IMR-90 (cell line): ENCODE measurements around the gene TRAF3. TPM values are rescaled to one million over a fixed set of nuclear protein-coding genes. Genes with fewer than 3 reads are reported as not detected.

Experiments
- ATAC-seq: fragments of 200-7000 bp; cut with Tn5 transposase; 2 replicates; pipeline ENCODE4 v1.9.1; 2020; ENCODE audit warnings: low read depth, mild to moderate bottlenecking, moderate library complexity
- BruUV-seq: library from RNA; stranded (reverse); fragments of 400-500 nt; replicated peaks from 2 replicates; lab custom pipeline; 2021; lab: Mats Ljungman, UMichigan
- CTCF ChIA-PET: fragments of 300-600 bp; formaldehyde crosslinking; extraction: SDS; loops from one replicate; lab custom pipeline; 2021; ENCODE audit warnings: antibody characterized with exemption; lab: Yijun Ruan, JAX
- POLR2A ChIA-PET: fragments of 300-600 bp; sonication (Branson Sonifier 250); formaldehyde crosslinking; loops from one replicate; lab custom pipeline; 2022; ENCODE audit warnings: antibody characterized with exemption; ENCODE audit not compliant: unreplicated experiment; lab: Charles Lee
- DNase-seq: peaks from one replicate; pipeline ENCODE4 v3.0.0; 2013
- H2AFZ ChIP-seq: replicated peaks from 2 replicates; pipeline ENCODE3; 2013; ENCODE audit warnings: low read length, mild to moderate bottlenecking; ENCODE audit not compliant: poor library complexity
- H2AK5ac ChIP-seq: 2 replicates; pipeline ENCODE4 v1.6.1; 2013; ENCODE audit warnings: low read depth, low read length, inconsistent platforms
- H2AK9ac ChIP-seq: replicated peaks from 2 replicates; pipeline ENCODE3; 2013; ENCODE audit warnings: mild to moderate bottlenecking, low read depth, low read length, moderate library complexity; ENCODE audit not compliant: poor library complexity
- H2BK120ac ChIP-seq: 2 replicates; pipeline ENCODE4 v1.6.1; 2013; ENCODE audit warnings: low read depth, low read length, inconsistent platforms
- H2BK15ac ChIP-seq: 3 replicates; pipeline ENCODE4 v1.6.1; 2013; ENCODE audit warnings: low read depth, low read length, inconsistent platforms
- H2BK20ac ChIP-seq: 2 replicates; pipeline ENCODE4 v1.6.1; 2013; ENCODE audit warnings: low read depth, mild to moderate bottlenecking, inconsistent platforms, low read length, moderate library complexity
- H2BK5ac ChIP-seq: 2 replicates; pipeline ENCODE4 v1.6.1; 2013; ENCODE audit warnings: mild to moderate bottlenecking, low read depth, low read length, inconsistent platforms; ENCODE audit not compliant: poor library complexity, severe bottlenecking
- H3K14ac ChIP-seq: replicated peaks from 2 replicates; pipeline ENCODE4 v1.6.1; 2013; ENCODE audit warnings: low read depth, low read length, inconsistent platforms
- H3K18ac ChIP-seq: 2 replicates; pipeline ENCODE4 v1.6.1; 2013; ENCODE audit warnings: low read depth, low read length, control low read depth
- H3K23ac ChIP-seq: 2 replicates; pipeline ENCODE4 v1.6.1; 2013; ENCODE audit warnings: low read depth, low read length, inconsistent platforms
- H3K27ac ChIP-seq: 2 replicates; pipeline ENCODE4 v1.5.1; 2013; ENCODE audit warnings: mild to moderate bottlenecking, control low read depth, low read length; ENCODE audit not compliant: insufficient read depth
- H3K27me3 ChIP-seq: 2 replicates; pipeline ENCODE4 v1.6.1; 2013; ENCODE audit warnings: low read length; ENCODE audit not compliant: control insufficient read depth, insufficient read depth
- H3K36me3 ChIP-seq: 2 replicates; pipeline ENCODE4 v1.6.1; 2013; ENCODE audit warnings: low read length, mixed read lengths; ENCODE audit not compliant: control insufficient read depth, insufficient read depth
- H3K4ac ChIP-seq: 2 replicates; pipeline ENCODE4 v1.6.1; 2013; ENCODE audit warnings: low read depth, low read length, inconsistent platforms
- H3K4me1 ChIP-seq: 2 replicates; pipeline ENCODE4 v1.6.1; 2013; ENCODE audit warnings: low read length, mixed read lengths; ENCODE audit not compliant: control insufficient read depth, insufficient read depth
- H3K4me2 ChIP-seq: 2 replicates; pipeline ENCODE4 v1.6.1; 2013; ENCODE audit warnings: low read depth, mild to moderate bottlenecking, control low read depth, low read length, moderate library complexity
- H3K4me3 ChIP-seq: 2 replicates; pipeline ENCODE4 v1.5.1; 2013; ENCODE audit warnings: low read depth, mild to moderate bottlenecking, control low read depth, low read length, moderate library complexity; ENCODE audit not compliant: insufficient read depth
- H3K56ac ChIP-seq: 2 replicates; pipeline ENCODE4 v1.6.1; 2013; ENCODE audit warnings: low read length, inconsistent platforms; ENCODE audit not compliant: insufficient read depth; ENCODE audit errors: extremely low read depth
- H3K79me1 ChIP-seq, 2 experiments: 2 replicates each; pipeline ENCODE4 v1.6.1; 2013; ENCODE audit warnings: low read length in 2 of 2, inconsistent platforms in 1 of 2, low read depth in 1 of 2
- H3K9ac ChIP-seq: 2 replicates; pipeline ENCODE4 v1.6.1; 2013; ENCODE audit warnings: low read depth, low read length, control low read depth
- H3K9me1 ChIP-seq: 2 replicates; pipeline ENCODE4 v1.6.1; 2013; ENCODE audit warnings: low read length, inconsistent platforms; ENCODE audit not compliant: insufficient read depth
- H3K9me3 ChIP-seq: 2 replicates; pipeline ENCODE4 v1.6.1; 2013; ENCODE audit warnings: low read length; ENCODE audit not compliant: control insufficient read depth, insufficient read depth
- H4K20me1 ChIP-seq: 2 replicates; pipeline ENCODE4 v1.6.1; 2013; ENCODE audit warnings: low read length, inconsistent platforms; ENCODE audit not compliant: insufficient read depth
- H4K5ac ChIP-seq: 2 replicates; pipeline ENCODE4 v1.6.1; 2013; ENCODE audit warnings: mild to moderate bottlenecking, low read depth, low read length, control low read depth
- H4K8ac ChIP-seq, 2 experiments: 2 replicates each; pipeline ENCODE4 v1.6.1; 2013; ENCODE audit warnings: low read depth in 2 of 2, low read length in 2 of 2, control low read depth in 1 of 2, inconsistent platforms in 1 of 2
- H4K91ac ChIP-seq: 2 replicates; pipeline ENCODE4 v1.6.1; 2013; ENCODE audit warnings: low read depth, low read length, inconsistent platforms; ENCODE audit not compliant: insufficient read depth
- SMC3 ChIP-seq: fragments of 150-350 bp; IDR thresholded peaks from 2 replicates; pipeline ENCODE4 v1.6.1; 2016; ENCODE audit warnings: low read depth, mild to moderate bottlenecking, antibody characterized with exemption, low read length, moderate library complexity
- WGBS, 2 experiments: methylation state at CpG; one replicate each; pipeline versions ENCODE4 v1.1.5 to v1.1.7; 2013; ENCODE audit warnings: missing lambda C conversion rate in 2 of 2; ENCODE audit not compliant: insufficient read length in 1 of 2; ENCODE audit errors: extremely low coverage in 2 of 2; 5-methylcytosine and 5-hydroxymethylcytosine counted together
- dilution Hi-C: fragments of 300-500 bp; cut with HindIII; formaldehyde crosslinking; loops from one replicate; pipeline ENCODE4 v1.14.3; 2018; ENCODE audit warnings: low sequenced_read_pairs; ENCODE audit not compliant: unreplicated experiment
- in situ Hi-C: fragments of 300-500 bp; cut with MboI; formaldehyde crosslinking; loops from 3 replicates; pipeline ENCODE4 v1.14.3; 2019; ENCODE audit warnings: low sequenced_read_pairs, inconsistent platforms, mixed read lengths
- intact Hi-C: fragments of 100-400 bp; cut with micrococcal nuclease; formaldehyde crosslinking; loops from 2 replicates; pipeline ENCODE4 v1.10.0; 2022
- polyA plus RNA-seq, 3 experiments: library from polyadenylated mRNA; depleted of rRNA; stranded (reverse); fragments of >200 nt; gene quantifications; 2 replicates each; pipeline ENCODE4 v1.2.3, GENCODE V29; 2012; ENCODE audit warnings: low replicate concordance in 1 of 3
- total RNA-seq: library from RNA; depleted of rRNA; stranded (reverse); fragments of >200 nt; gene quantifications from 2 replicates; pipeline ENCODE4 v1.2.3, GENCODE V29; 2012
- TF ChIP-seq, protein P1 (sequence below): fragments of 150-350 bp; IDR thresholded peaks from 2 replicates; pipeline ENCODE4 v1.6.1; 2017; ENCODE audit warnings: mild to moderate bottlenecking, antibody characterized with exemption, low read length, low read depth

Gene TRAF3
- total and polyA plus RNA-seq, 2 of the 4 experiments (the other 2 are of a cell fraction), result 21.2 to 25.3 TPM

GRCh38 chr14:102866982-102867761, 89.9 kb downstream of the TRAF3 start:
- no peaks in the 10 kb centered on the region for H3K4me1 ChIP-seq
- H3K18ac ChIP-seq, result no peak overlapping the region
- ChIA-PET POLR2A (no interaction called here), CTCF (no interaction called here)
- no peak overlapping the region for H2BK5ac ChIP-seq
- no peaks in the 10 kb centered on the region for H3K27me3 ChIP-seq
- no peak overlapping the region for H3K4me3 ChIP-seq
- no peak overlapping the region for H2BK15ac ChIP-seq
- in situ Hi-C loops (no loop called here), intact Hi-C loops (no loop called here), dilution Hi-C loops (no loop called here)
- peaks cover 12% of the 10 kb centered on the region; the same call in 1 of the 2 replicates for H3K9me1 ChIP-seq
- 67% methylated on average over 3 of the region's 9 CpGs; no CpG with 5 or more reads in 1 of the 2 experiments for WGBS, 2 experiments
- H4K91ac ChIP-seq, result no peak overlapping the region
- H4K8ac ChIP-seq, result no peak overlapping the region
- H3K36me3 ChIP-seq, result peaks cover 7% of the 10 kb centered on the region
- no peak overlapping the region for H2AK5ac ChIP-seq
- H3K27ac ChIP-seq, result no peak overlapping the region
- no peak overlapping the region for H3K4ac ChIP-seq
- no peak for TF ChIP-seq SMC3
- TF ChIP-seq, protein P1, sequence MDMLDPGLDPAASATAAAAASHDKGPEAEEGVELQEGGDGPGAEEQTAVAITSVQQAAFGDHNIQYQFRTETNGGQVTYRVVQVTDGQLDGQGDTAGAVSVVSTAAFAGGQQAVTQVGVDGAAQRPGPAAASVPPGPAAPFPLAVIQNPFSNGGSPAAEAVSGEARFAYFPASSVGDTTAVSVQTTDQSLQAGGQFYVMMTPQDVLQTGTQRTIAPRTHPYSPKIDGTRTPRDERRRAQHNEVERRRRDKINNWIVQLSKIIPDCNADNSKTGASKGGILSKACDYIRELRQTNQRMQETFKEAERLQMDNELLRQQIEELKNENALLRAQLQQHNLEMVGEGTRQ, result no peak
- no peak overlapping the region for H2BK120ac ChIP-seq
- no peak for ATAC-seq
- DNase-seq, result no peak
- H3K79me1 ChIP-seq, result peaks cover 8 to 38% of the 10 kb centered on the region in 2 experiments
- H3K9me3 ChIP-seq, result peaks cover under 1% of the 10 kb centered on the region; the same call in 1 of the 2 replicates
- no peaks in the 10 kb centered on the region for H4K20me1 ChIP-seq
- BruUV-seq, result no TSS peak
- H3K9ac ChIP-seq, result no peak overlapping the region
- no peak overlapping the region for H4K5ac ChIP-seq
- H2AK9ac ChIP-seq, result no peak overlapping the region
- no peak overlapping the region for H2AFZ ChIP-seq
- H2BK20ac ChIP-seq, result no peak overlapping the region
- no peak overlapping the region for H3K4me2 ChIP-seq
- no peak overlapping the region for H3K23ac ChIP-seq
- no peak overlapping the region for H3K56ac ChIP-seq
- H3K14ac ChIP-seq, result no peak overlapping the region
